NT2/D1 (cell line): Measurements from ENCODE around the gene OCIAD1.

Experiments used
- YY1 ChIP-seq: IDR thresholded peaks from 2 replicates; pipeline ENCODE4 v1.6.1; 2011; ENCODE audit not compliant: insufficient read length, insufficient read depth
- ZNF274 ChIP-seq: IDR thresholded peaks from 2 replicates; pipeline ENCODE4 v1.6.1; 2011; ENCODE audit warnings: mild to moderate bottlenecking, low read depth, low read length

GRCh38 chr4:48896845-48897244, 66.0 kb downstream of the OCIAD1 start:
- TF ChIP-seq ZNF274 (no peak), YY1 (no peak)
